ENCODE measurements around the gene IGFN1.
A peak's percentile ranks its signal among the peaks of the same experiment; 100 is the strongest.

IGFN1 gene

GRCh38 chr1:201167041-201167991 is 23.3 kb upstream of the IGFN1 start:
- H3K27ac ChIP-seq = no peak overlapping the region
- TF ChIP-seq ZFX (IDR thresholded peaks at IDR 0.05; ENCODE audit: borderline replicate concordance) (no peak), CTCF (IDR thresholded peaks at IDR 0.05) (no peak)

- TF ChIP-seq CTCF (IDR thresholded peaks at IDR 0.05) (no peak), ZFX (IDR thresholded peaks at IDR 0.05; ENCODE audit: borderline replicate concordance) (no peak)
- H3K27ac ChIP-seq = peak overlapping the region; percentile 96; the same call in 1 of the 2 replicates
Measured at GRCh38 chr1:201169203-201169602, 21.4 kb upstream of the IGFN1 start.

- H3K27ac ChIP-seq = peak overlapping the region; percentile 96
- TF ChIP-seq ZFX (IDR thresholded peaks at IDR 0.05; ENCODE audit: borderline replicate concordance) (no peak), CTCF (IDR thresholded peaks at IDR 0.05) (no peak)
Measured at GRCh38 chr1:201169971-201170532, 20.6 kb upstream of the IGFN1 start.

GRCh38 chr1:201170533-201171062 is 20.0 kb upstream of the IGFN1 start:
- no peak for TF ChIP-seq ZFX (IDR thresholded peaks at IDR 0.05; ENCODE audit: borderline replicate concordance)
- no peak for TF ChIP-seq CTCF (IDR thresholded peaks at IDR 0.05)

GRCh38 chr1:201171063-201172036 is 19.3 kb upstream of the IGFN1 start:
- H3K27ac ChIP-seq = peak overlapping the region; percentile 96
- no peak for TF ChIP-seq ZFX (IDR thresholded peaks at IDR 0.05; ENCODE audit: borderline replicate concordance)
- peak; percentile 73 for TF ChIP-seq CTCF (IDR thresholded peaks at IDR 0.05)

More at GRCh38 chr1:201170533-201171062, 20.0 kb upstream of the IGFN1 start:
- peak overlapping the region; percentile 96 for H3K27ac ChIP-seq

GRCh38 chr1:201172326-201172725 is 18.3 kb upstream of the IGFN1 start:
- peak overlapping the region; percentile 96 for H3K27ac ChIP-seq
- no peak for TF ChIP-seq ZFX (IDR thresholded peaks at IDR 0.05; ENCODE audit: borderline replicate concordance)
- TF ChIP-seq CTCF (IDR thresholded peaks at IDR 0.05) = no peak

Measured in 22Rv1 (cell line).